Stimulated activated memory B cell treated with anti-CD40 and anti-IgM and Interleukin-4, amounts not matched to agents 10 μg/mL and 1 μg/mL and 100 μg/mL, for 72 hours (primary cell): Measurements from ENCODE around the gene PTCHD1.

ENCODE experiments used
- ATAC-seq: fragments of 150-1000 bp; cut with Tn5 transposase; 2 replicates; pipeline ENCODE4 v1.10.0; 2021
- H3K27ac Mint-ChIP-seq: one replicate; pipeline ENCODE4 v1.8.0; 2022; ENCODE audit warnings: mild to moderate bottlenecking, mixed read lengths
- H3K27me3 Mint-ChIP-seq: one replicate; pipeline ENCODE4 v1.8.0; 2022; ENCODE audit warnings: mixed read lengths
- H3K36me3 Mint-ChIP-seq: one replicate; pipeline ENCODE4 v1.8.0; 2022; ENCODE audit warnings: mixed read lengths
- H3K4me1 Mint-ChIP-seq: one replicate; pipeline ENCODE4 v1.8.0; 2022; ENCODE audit warnings: mixed read lengths
- H3K4me3 Mint-ChIP-seq: one replicate; pipeline ENCODE4 v1.8.0; 2022; ENCODE audit warnings: mild to moderate bottlenecking, moderate library complexity, mixed read lengths
- H3K9me3 Mint-ChIP-seq: one replicate; pipeline ENCODE4 v1.8.0; 2022; ENCODE audit warnings: mixed read lengths

PTCHD1 gene

GRCh38 chrX:23334848-23335599 is at the start of gene PTCHD1:
Gene PTCHD1, plus strand, starts transcription at chrX:23334849. Its CDS starts 27 bp downstream, at chrX:23334876.
- no peak for ATAC-seq
- Mint-ChIP-seq H3K9me3 (no peaks in the 10 kb centered on the region), H3K27ac (peak within 1 kb of the TSS; percentile 64)

GRCh38 chrX:23286731-23287130 is 47.9 kb upstream of the PTCHD1 start:
- H3K36me3 Mint-ChIP-seq: no peaks in the 10 kb centered on the region
- no peaks in the 10 kb centered on the region for H3K9me3 Mint-ChIP-seq
- no peak overlapping the region for H3K27ac Mint-ChIP-seq
- H3K27me3 Mint-ChIP-seq: no peaks in the 10 kb centered on the region
- H3K4me3 Mint-ChIP-seq: no peak overlapping the region
- ATAC-seq: no peak
- H3K4me1 Mint-ChIP-seq: no peaks in the 10 kb centered on the region

More at GRCh38 chrX:23334848-23335599, at the start of gene PTCHD1:
- peaks cover 17% of the 10 kb centered on the region for H3K4me1 Mint-ChIP-seq
- peak within 1 kb of the TSS; percentile 81 for H3K4me3 Mint-ChIP-seq
- no peaks in the 10 kb centered on the region for H3K36me3 Mint-ChIP-seq
- peaks cover 40% of the 10 kb centered on the region for H3K27me3 Mint-ChIP-seq

GRCh38 chrX:23287191-23287725 is 47.4 kb upstream of the PTCHD1 start:
- Mint-ChIP-seq H3K4me1 (no peaks in the 10 kb centered on the region), H3K27me3 (no peaks in the 10 kb centered on the region), H3K4me3 (no peak overlapping the region), H3K9me3 (no peaks in the 10 kb centered on the region), H3K27ac (no peak overlapping the region), H3K36me3 (no peaks in the 10 kb centered on the region)
- no peak for ATAC-seq

GRCh38 chrX:23292354-23292987 is 42.2 kb upstream of the PTCHD1 start:
- Mint-ChIP-seq H3K4me1 (no peaks in the 10 kb centered on the region), H3K36me3 (no peaks in the 10 kb centered on the region), H3K27me3 (no peaks in the 10 kb centered on the region), H3K27ac (no peak overlapping the region), H3K9me3 (no peaks in the 10 kb centered on the region), H3K4me3 (no peak overlapping the region)
- no peak for ATAC-seq

- Mint-ChIP-seq H3K27me3 (no peaks in the 10 kb centered on the region), H3K4me1 (no peaks in the 10 kb centered on the region), H3K4me3 (no peak overlapping the region), H3K9me3 (no peaks in the 10 kb centered on the region), H3K36me3 (no peaks in the 10 kb centered on the region), H3K27ac (no peak overlapping the region)
- no peak for ATAC-seq
These were observed 41.5 kb upstream of the PTCHD1 start for GRCh38 chrX:23292988-23293651.

- H3K27me3 Mint-ChIP-seq: no peaks in the 10 kb centered on the region
- no peaks in the 10 kb centered on the region for H3K9me3 Mint-ChIP-seq
- no peaks in the 10 kb centered on the region for H3K4me1 Mint-ChIP-seq
- no peaks in the 10 kb centered on the region for H3K36me3 Mint-ChIP-seq
- ATAC-seq: no peak
- H3K4me3 Mint-ChIP-seq: no peak overlapping the region
- no peak overlapping the region for H3K27ac Mint-ChIP-seq
These were observed 29.8 kb upstream of the PTCHD1 start for GRCh38 chrX:23304881-23305280.

- Mint-ChIP-seq H3K4me1 (no peaks in the 10 kb centered on the region), H3K27ac (no peak overlapping the region), H3K4me3 (no peak overlapping the region), H3K9me3 (no peaks in the 10 kb centered on the region), H3K36me3 (no peaks in the 10 kb centered on the region), H3K27me3 (no peaks in the 10 kb centered on the region)
- ATAC-seq: no peak
These were observed 22.9 kb upstream of the PTCHD1 start for GRCh38 chrX:23311731-23312130.

- Mint-ChIP-seq H3K9me3 (no peaks in the 10 kb centered on the region), H3K4me3 (no peak overlapping the region), H3K36me3 (no peaks in the 10 kb centered on the region), H3K27ac (no peak overlapping the region), H3K27me3 (no peaks in the 10 kb centered on the region), H3K4me1 (no peaks in the 10 kb centered on the region)
- no peak for ATAC-seq
These were observed 22.5 kb upstream of the PTCHD1 start for GRCh38 chrX:23312136-23312535.

- no peaks in the 10 kb centered on the region for H3K9me3 Mint-ChIP-seq
- ATAC-seq: no peak
These were observed 16.6 kb upstream of the PTCHD1 start for GRCh38 chrX:23317799-23318724.

GRCh38 chrX:23327104-23327503 is 7.5 kb upstream of the PTCHD1 start:
- no peaks in the 10 kb centered on the region for H3K36me3 Mint-ChIP-seq
- ATAC-seq: no peak
- H3K9me3 Mint-ChIP-seq: no peaks in the 10 kb centered on the region
- H3K27me3 Mint-ChIP-seq: peaks cover 8% of the 10 kb centered on the region
- H3K4me3 Mint-ChIP-seq: no peak overlapping the region
- peaks cover 7% of the 10 kb centered on the region for H3K4me1 Mint-ChIP-seq
- H3K27ac Mint-ChIP-seq: no peak overlapping the region

More at GRCh38 chrX:23317799-23318724, 16.6 kb upstream of the PTCHD1 start:
- peaks cover 6% of the 10 kb centered on the region for H3K4me1 Mint-ChIP-seq
- no peak overlapping the region for H3K27ac Mint-ChIP-seq
- no peak overlapping the region for H3K4me3 Mint-ChIP-seq
- H3K36me3 Mint-ChIP-seq: no peaks in the 10 kb centered on the region
- no peaks in the 10 kb centered on the region for H3K27me3 Mint-ChIP-seq

GRCh38 chrX:23331701-23332100 is 2.9 kb upstream of the PTCHD1 start:
- H3K4me3 Mint-ChIP-seq: no peak overlapping the region
- H3K9me3 Mint-ChIP-seq: no peaks in the 10 kb centered on the region
- ATAC-seq: no peak
- H3K4me1 Mint-ChIP-seq: peaks cover 17% of the 10 kb centered on the region
- H3K27ac Mint-ChIP-seq: peak overlapping the region; percentile 88
- peaks cover 40% of the 10 kb centered on the region for H3K27me3 Mint-ChIP-seq
- no peaks in the 10 kb centered on the region for H3K36me3 Mint-ChIP-seq

- H3K4me1 Mint-ChIP-seq: peaks cover 17% of the 10 kb centered on the region
- H3K4me3 Mint-ChIP-seq: peak overlapping the region; percentile 85
- ATAC-seq: peak; percentile 61
- H3K27ac Mint-ChIP-seq: peak overlapping the region; percentile 88
- H3K9me3 Mint-ChIP-seq: no peaks in the 10 kb centered on the region
- peaks cover 40% of the 10 kb centered on the region for H3K27me3 Mint-ChIP-seq
- no peaks in the 10 kb centered on the region for H3K36me3 Mint-ChIP-seq
These were observed 2.4 kb upstream of the PTCHD1 start for GRCh38 chrX:23332101-23332887.

- H3K4me1 Mint-ChIP-seq: peaks cover 17% of the 10 kb centered on the region
- no peaks in the 10 kb centered on the region for H3K9me3 Mint-ChIP-seq
- no peak for ATAC-seq
- peak overlapping the region; percentile 88 for H3K27ac Mint-ChIP-seq
- H3K36me3 Mint-ChIP-seq: no peaks in the 10 kb centered on the region
- H3K4me3 Mint-ChIP-seq: peak overlapping the region; percentile 85
- peaks cover 40% of the 10 kb centered on the region for H3K27me3 Mint-ChIP-seq
These were observed 1.5 kb upstream of the PTCHD1 start for GRCh38 chrX:23332888-23333821.
